Measurements from ENCODE around the gene TSPEAR. TPM values are rescaled to one million over a fixed set of nuclear protein-coding genes. Genes with fewer than 3 reads are reported as not detected.
A peak's percentile ranks its signal among the peaks of the same experiment; 100 is the strongest.

TSPEAR gene
- total RNA-seq, 1 experiment from 2014 or later, result 0.32 TPM

DNA sequence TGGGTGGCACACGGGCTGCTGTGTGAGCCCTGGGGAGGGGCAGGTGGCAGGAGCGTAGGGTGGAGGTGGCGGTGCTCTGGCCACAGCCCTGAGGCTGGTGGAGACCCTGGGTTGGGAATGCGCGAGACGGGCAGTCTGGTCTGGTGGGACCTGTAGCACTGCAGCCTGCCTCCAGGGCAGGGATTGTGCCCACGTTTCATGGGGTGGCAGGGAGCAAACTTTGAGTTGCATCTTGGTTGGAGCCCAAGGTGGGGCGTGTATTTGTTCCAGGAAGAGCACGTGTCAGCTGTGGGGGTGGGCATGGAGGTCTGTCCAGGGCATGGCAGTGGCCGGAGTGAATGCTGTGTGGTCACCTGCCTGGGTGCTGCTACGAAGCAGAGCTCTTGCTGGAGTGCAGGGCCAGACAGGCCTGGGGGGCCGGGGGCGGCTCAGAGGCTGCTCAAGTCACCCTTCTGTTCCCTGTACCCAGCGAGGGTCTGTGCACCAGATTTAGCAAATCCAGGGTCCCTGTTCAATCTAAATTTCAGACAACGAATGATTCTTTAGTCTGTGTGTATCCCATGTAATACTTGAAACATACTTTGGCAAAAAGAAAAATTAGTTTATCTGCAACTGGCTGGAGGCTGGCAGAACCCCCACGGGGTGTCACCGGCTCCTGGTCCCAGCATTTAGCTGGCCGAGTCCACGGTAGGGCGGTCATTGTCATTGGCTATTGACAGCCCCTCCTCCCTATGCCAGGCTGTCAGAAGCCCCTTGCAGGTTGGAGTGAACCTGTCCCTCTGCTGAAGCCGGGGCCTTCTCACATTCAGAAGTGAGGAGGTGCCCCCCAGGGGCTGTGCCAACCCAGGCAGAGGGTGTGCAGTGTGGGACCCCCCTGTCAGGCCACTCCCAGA lies 198.6 kb downstream of the TSPEAR start:
- ChIA-PET POLR2A (no interaction called here), CTCF (no interaction called here)
- Mint-ChIP-seq H3K4me1 (ENCODE audit: low read depth, unreplicated experiment) (peaks cover 7% of the 10 kb centered on the region), H3K36me3 (ENCODE audit: insufficient read depth, unreplicated experiment) (no peaks in the 10 kb centered on the region), H3K4me3 (ENCODE audit: unreplicated experiment) (no peak overlapping the region), H3K27ac (ENCODE audit: unreplicated experiment) (no peak overlapping the region), H3K27me3 (ENCODE audit: insufficient read depth, unreplicated experiment) (no peaks in the 10 kb centered on the region), H3K9me3 (ENCODE audit: unreplicated experiment) (peaks cover 8% of the 10 kb centered on the region)
- Histone ChIP-seq H3K9me3 (no peaks in the 10 kb centered on the region), H3K4me3 (ENCODE audit: low read depth, low read length) (no peak overlapping the region), H3K4me1 (no peaks in the 10 kb centered on the region), H3K27me3 (replicated peaks; ENCODE audit: control insufficient read depth, insufficient read depth, low read length) (no peaks in the 10 kb centered on the region), H3K36me3 (ENCODE audit: control insufficient read depth, insufficient read depth, low read length) (no peaks in the 10 kb centered on the region)
- intact Hi-C loops (cut with micrococcal nuclease; ENCODE audit: unreplicated experiment), result loop anchor here (10.0 kb wide), 1 partner anchor 282 kb away; no protein-coding TSS in a partner anchor
- no TSS peak for BruUV-seq (replicated peaks)
- TF ChIP-seq, protein P1, sequence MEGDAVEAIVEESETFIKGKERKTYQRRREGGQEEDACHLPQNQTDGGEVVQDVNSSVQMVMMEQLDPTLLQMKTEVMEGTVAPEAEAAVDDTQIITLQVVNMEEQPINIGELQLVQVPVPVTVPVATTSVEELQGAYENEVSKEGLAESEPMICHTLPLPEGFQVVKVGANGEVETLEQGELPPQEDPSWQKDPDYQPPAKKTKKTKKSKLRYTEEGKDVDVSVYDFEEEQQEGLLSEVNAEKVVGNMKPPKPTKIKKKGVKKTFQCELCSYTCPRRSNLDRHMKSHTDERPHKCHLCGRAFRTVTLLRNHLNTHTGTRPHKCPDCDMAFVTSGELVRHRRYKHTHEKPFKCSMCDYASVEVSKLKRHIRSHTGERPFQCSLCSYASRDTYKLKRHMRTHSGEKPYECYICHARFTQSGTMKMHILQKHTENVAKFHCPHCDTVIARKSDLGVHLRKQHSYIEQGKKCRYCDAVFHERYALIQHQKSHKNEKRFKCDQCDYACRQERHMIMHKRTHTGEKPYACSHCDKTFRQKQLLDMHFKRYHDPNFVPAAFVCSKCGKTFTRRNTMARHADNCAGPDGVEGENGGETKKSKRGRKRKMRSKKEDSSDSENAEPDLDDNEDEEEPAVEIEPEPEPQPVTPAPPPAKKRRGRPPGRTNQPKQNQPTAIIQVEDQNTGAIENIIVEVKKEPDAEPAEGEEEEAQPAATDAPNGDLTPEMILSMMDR (IDR thresholded peaks at IDR 0.05; ENCODE audit: insufficient read depth in 1 of 2, low read depth in 1 of 2, low read length in 1 of 2, severe bottlenecking in 1 of 2, unreplicated experiment in 1 of 2), result no peak
- no peak for DNase-seq

DNA sequence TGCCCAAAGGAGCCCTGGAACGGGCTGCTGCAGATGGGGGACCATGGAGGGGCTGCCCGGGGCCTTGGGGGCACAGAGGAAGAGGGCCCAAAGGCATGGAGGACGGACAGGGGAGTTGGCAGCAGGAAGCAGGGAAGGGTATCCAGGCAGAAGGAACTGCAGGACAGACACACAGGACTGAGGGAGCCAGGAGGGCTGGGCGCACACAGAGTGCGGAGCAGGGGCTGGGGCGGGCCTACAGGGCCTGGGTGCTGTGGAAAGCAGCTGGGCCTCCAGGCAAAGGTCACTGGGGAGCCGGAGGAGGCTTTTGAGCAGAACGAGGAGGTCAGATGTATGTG lies 199.5 kb downstream of the TSPEAR start:
- DNase-seq, result no peak
- intact Hi-C loops (cut with micrococcal nuclease; ENCODE audit: unreplicated experiment), result loop anchor here (10.0 kb wide), 1 partner anchor 283 kb away; no protein-coding TSS in a partner anchor
- no peaks in the 10 kb centered on the region for H3K4me1 ChIP-seq
- Mint-ChIP-seq H3K27ac (ENCODE audit: unreplicated experiment) (no peak overlapping the region), H3K4me1 (ENCODE audit: low read depth, unreplicated experiment) (peaks cover 3% of the 10 kb centered on the region), H3K27me3 (ENCODE audit: insufficient read depth, unreplicated experiment) (no peaks in the 10 kb centered on the region), H3K4me3 (ENCODE audit: unreplicated experiment) (no peak overlapping the region), H3K36me3 (ENCODE audit: insufficient read depth, unreplicated experiment) (no peaks in the 10 kb centered on the region), H3K9me3 (ENCODE audit: unreplicated experiment) (no peaks in the 10 kb centered on the region)
- ChIA-PET CTCF (interaction anchor here (0.6 kb wide), 1 partner anchor 268 kb away, joined by 3 read pairs; no protein-coding TSS in a partner anchor), POLR2A (no interaction called here)
- no peaks in the 10 kb centered on the region for H3K27me3 ChIP-seq (replicated peaks; ENCODE audit: control insufficient read depth, insufficient read depth, low read length)
- BruUV-seq (replicated peaks), result no TSS peak
- TF ChIP-seq, protein P1 (IDR thresholded peaks at IDR 0.05; ENCODE audit: insufficient read depth in 1 of 2, low read depth in 1 of 2, low read length in 1 of 2, severe bottlenecking in 1 of 2, unreplicated experiment in 1 of 2), result no peak
- H3K4me3 ChIP-seq (ENCODE audit: low read depth, low read length), result no peak overlapping the region
- H3K9me3 ChIP-seq, result no peaks in the 10 kb centered on the region
- no peaks in the 10 kb centered on the region for H3K36me3 ChIP-seq (ENCODE audit: control insufficient read depth, insufficient read depth, low read length)

DNA sequence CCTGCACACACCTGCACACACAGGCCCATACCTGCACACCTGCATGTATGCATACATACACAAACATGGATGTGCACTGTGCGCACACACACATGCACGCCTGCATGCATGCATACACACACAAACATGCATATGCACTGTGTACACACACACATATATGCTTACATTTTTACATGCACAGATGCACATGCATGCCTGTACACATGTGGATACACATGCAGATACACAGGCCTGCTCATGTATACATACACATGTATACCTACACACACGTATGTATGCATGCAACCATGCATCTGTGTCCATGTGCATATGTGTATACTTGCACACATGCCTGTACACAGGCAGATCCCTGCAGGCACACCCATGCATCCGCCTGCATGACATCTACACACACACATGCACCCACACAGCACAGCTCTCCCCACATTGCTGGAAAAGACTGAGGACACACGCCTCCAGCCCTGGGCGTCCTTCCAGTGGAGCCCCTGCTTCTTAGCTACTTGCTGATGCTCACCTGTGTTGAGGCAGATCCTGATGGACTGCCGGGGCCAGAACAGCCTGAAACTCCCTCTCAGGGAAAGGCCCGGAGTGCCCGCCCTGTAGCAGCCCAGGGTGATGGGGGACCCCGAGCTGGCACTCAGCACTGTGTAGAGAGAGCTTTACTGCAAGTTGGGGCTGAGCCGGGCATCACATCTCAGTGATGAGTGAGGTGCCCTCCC lies 200.0 kb downstream of the TSPEAR start:
- Mint-ChIP-seq H3K27me3 (ENCODE audit: insufficient read depth, unreplicated experiment) (no peaks in the 10 kb centered on the region), H3K4me3 (ENCODE audit: unreplicated experiment) (peak overlapping the region; percentile 62), H3K4me1 (ENCODE audit: low read depth, unreplicated experiment) (no peaks in the 10 kb centered on the region), H3K9me3 (ENCODE audit: unreplicated experiment) (no peaks in the 10 kb centered on the region), H3K36me3 (ENCODE audit: insufficient read depth, unreplicated experiment) (no peaks in the 10 kb centered on the region), H3K27ac (ENCODE audit: unreplicated experiment) (no peak overlapping the region)
- Histone ChIP-seq H3K9me3 (no peaks in the 10 kb centered on the region), H3K27me3 (replicated peaks; ENCODE audit: control insufficient read depth, insufficient read depth, low read length) (no peaks in the 10 kb centered on the region), H3K36me3 (ENCODE audit: control insufficient read depth, insufficient read depth, low read length) (no peaks in the 10 kb centered on the region), H3K4me3 (ENCODE audit: low read depth, low read length) (peak overlapping the region; percentile 49), H3K4me1 (no peaks in the 10 kb centered on the region; the same call in 1 of the 2 replicates)
- ChIA-PET CTCF (interaction anchor here (0.6 to 1.8 kb wide), 9 partner anchors 9 to 421 kb away, joined by 3 to 46 read pairs (median 4); no protein-coding TSS in a partner anchor), POLR2A (interaction anchor here (1.0 kb wide), 1 partner anchor 231 kb away, joined by 3 read pairs; no protein-coding TSS in a partner anchor)
- no TSS peak for BruUV-seq (replicated peaks)
- DNase-seq, result no peak
- TF ChIP-seq, protein P1 (IDR thresholded peaks at IDR 0.05; ENCODE audit: insufficient read depth in 1 of 2, low read depth in 1 of 2, low read length in 1 of 2, severe bottlenecking in 1 of 2, unreplicated experiment in 1 of 2), result no peak
- intact Hi-C loops (cut with micrococcal nuclease; ENCODE audit: unreplicated experiment), result loop anchor here (10.0 kb wide), 1 partner anchor 283 kb away; no protein-coding TSS in a partner anchor

All from Caco-2 (cell line).